ENCODE data around the gene STEAP1.
"Not testable (repeated sequence)": the region's sequence is repeated elsewhere in the genome, so short reads cannot be mapped to it uniquely, and the experiment has no call there.

STEAP1 gene

GRCh38 chr7:90153943-90154771 lies at the start of gene STEAP1:
Gene STEAP1, plus strand, starts transcription at chr7:90154469. Its CDS starts 5,320 bp downstream, at chr7:90159789.
- peaks cover 13% of the 10 kb centered on the region for H3K27me3 ChIP-seq (ENCODE audit: control insufficient read depth, insufficient read depth, low read length)
- H3K9me3 ChIP-seq (ENCODE audit: control insufficient read depth, low read depth, low read length); H3K4me1 ChIP-seq (ENCODE audit: control insufficient read depth, low read depth, low read length); H3K27ac ChIP-seq (ENCODE audit: low read length); H3K36me3 ChIP-seq (ENCODE audit: control insufficient read depth, low read depth, low read length): not testable (repeated sequence)
- peak within 1 kb of the TSS; percentile 71 for H3K4me3 ChIP-seq (ENCODE audit: low read length)
- H3K9ac ChIP-seq (ENCODE audit: low read length) = peak within 1 kb of the TSS; percentile 42

- H3K36me3 ChIP-seq (ENCODE audit: control insufficient read depth, low read depth, low read length); H3K9me3 ChIP-seq (ENCODE audit: control insufficient read depth, low read depth, low read length); H3K4me3 ChIP-seq (ENCODE audit: low read length); H3K27ac ChIP-seq (ENCODE audit: low read length); H3K9ac ChIP-seq (ENCODE audit: low read length); H3K4me1 ChIP-seq (ENCODE audit: control insufficient read depth, low read depth, low read length): not testable (repeated sequence)
- peaks cover 24% of the 10 kb centered on the region for H3K27me3 ChIP-seq (ENCODE audit: control insufficient read depth, insufficient read depth, low read length)
These were observed 39.3 kb upstream of the STEAP1 start for GRCh38 chr7:90114972-90115371.

- peaks cover 27% of the 10 kb centered on the region for H3K27me3 ChIP-seq (ENCODE audit: control insufficient read depth, insufficient read depth, low read length)
- not testable (repeated sequence) for H3K9me3 ChIP-seq (ENCODE audit: control insufficient read depth, low read depth, low read length); H3K36me3 ChIP-seq (ENCODE audit: control insufficient read depth, low read depth, low read length); H3K4me1 ChIP-seq (ENCODE audit: control insufficient read depth, low read depth, low read length); H3K27ac ChIP-seq (ENCODE audit: low read length); H3K9ac ChIP-seq (ENCODE audit: low read length)
- peak overlapping the region; percentile 66 for H3K4me3 ChIP-seq (ENCODE audit: low read length)
These were observed 35.6 kb upstream of the STEAP1 start for GRCh38 chr7:90118551-90119177.

DNA sequence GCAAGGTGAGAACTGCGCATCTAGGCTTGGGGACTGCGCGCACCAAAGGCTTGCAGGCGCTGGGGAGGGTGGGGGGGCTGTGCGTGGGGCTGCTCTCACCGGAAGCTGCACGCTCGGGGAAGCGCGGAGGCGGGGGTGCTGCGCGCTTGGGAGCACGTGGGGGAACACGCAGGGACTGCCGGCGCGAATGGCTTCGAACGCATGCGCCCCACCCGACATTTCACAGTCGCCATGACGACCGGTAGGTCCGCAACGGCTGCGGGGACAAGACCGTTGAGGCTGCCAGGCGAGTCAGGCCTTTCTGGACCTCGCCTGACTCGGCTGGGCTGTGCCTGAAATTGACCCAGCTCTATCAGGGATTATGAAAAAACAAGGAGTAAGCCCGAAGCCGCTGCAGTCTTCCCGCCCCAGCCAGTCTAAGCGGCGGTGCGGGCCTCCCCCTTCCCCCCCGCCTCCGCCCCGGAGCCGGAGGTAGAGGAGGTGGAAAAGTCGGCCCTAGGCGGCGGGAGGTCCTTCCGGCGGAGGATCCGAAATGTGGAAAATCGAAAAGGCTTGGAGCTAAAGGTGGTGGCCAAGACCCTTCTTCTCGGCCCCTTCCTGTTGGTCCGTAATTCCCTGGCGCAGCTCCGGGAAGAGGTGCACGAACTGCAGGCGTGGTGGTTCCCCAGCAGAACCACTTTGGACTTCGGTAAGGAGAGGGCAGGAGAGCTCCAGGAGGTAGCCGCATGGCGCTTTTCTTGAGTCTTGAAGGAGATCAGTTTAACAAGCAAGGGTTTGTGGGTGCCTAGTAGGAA lies 34.9 kb upstream of the STEAP1 start:
- Histone ChIP-seq H3K36me3 (ENCODE audit: control insufficient read depth, low read depth, low read length) (no peaks in the 10 kb centered on the region), H3K9ac (ENCODE audit: low read length) (peak overlapping the region; percentile 36), H3K27ac (ENCODE audit: low read length) (no peak overlapping the region), H3K4me1 (ENCODE audit: control insufficient read depth, low read depth, low read length) (no peaks in the 10 kb centered on the region), H3K4me3 (ENCODE audit: low read length) (peak overlapping the region; percentile 66), H3K9me3 (ENCODE audit: control insufficient read depth, low read depth, low read length) (no peaks in the 10 kb centered on the region), H3K27me3 (ENCODE audit: control insufficient read depth, insufficient read depth, low read length) (peaks cover 27% of the 10 kb centered on the region)

DNA sequence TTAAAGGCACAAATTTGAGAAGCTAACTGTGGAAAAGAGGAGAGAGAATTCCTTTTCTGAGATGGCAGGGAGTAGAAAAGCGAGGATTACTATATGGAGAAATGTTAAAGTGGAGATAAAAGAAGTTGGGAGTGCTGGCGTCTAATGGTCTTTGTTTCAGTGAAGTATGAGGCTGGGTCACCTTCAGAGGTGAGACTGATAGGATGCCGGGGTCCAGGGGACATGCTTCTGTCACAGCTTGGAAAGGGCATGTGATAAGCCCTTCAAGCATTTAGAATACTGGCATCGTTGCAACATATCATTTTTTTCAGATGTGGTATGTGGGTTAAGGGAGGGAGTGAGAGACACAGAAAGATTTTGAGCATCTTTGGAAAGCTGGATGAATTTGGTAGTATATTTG lies 34.1 kb upstream of the STEAP1 start:
- Histone ChIP-seq H3K27me3 (ENCODE audit: control insufficient read depth, insufficient read depth, low read length) (peaks cover 27% of the 10 kb centered on the region), H3K4me3 (ENCODE audit: low read length) (peak overlapping the region; percentile 66)
- H3K4me1 ChIP-seq (ENCODE audit: control insufficient read depth, low read depth, low read length); H3K9me3 ChIP-seq (ENCODE audit: control insufficient read depth, low read depth, low read length); H3K27ac ChIP-seq (ENCODE audit: low read length); H3K36me3 ChIP-seq (ENCODE audit: control insufficient read depth, low read depth, low read length); H3K9ac ChIP-seq (ENCODE audit: low read length): not testable (repeated sequence)

- not testable (repeated sequence) for H3K4me3 ChIP-seq (ENCODE audit: low read length); H3K4me1 ChIP-seq (ENCODE audit: control insufficient read depth, low read depth, low read length); H3K9ac ChIP-seq (ENCODE audit: low read length); H3K27me3 ChIP-seq (ENCODE audit: control insufficient read depth, insufficient read depth, low read length); H3K36me3 ChIP-seq (ENCODE audit: control insufficient read depth, low read depth, low read length); H3K27ac ChIP-seq (ENCODE audit: low read length); H3K9me3 ChIP-seq (ENCODE audit: control insufficient read depth, low read depth, low read length)
These were observed 22.5 kb upstream of the STEAP1 start for GRCh38 chr7:90131746-90132145.

DNA sequence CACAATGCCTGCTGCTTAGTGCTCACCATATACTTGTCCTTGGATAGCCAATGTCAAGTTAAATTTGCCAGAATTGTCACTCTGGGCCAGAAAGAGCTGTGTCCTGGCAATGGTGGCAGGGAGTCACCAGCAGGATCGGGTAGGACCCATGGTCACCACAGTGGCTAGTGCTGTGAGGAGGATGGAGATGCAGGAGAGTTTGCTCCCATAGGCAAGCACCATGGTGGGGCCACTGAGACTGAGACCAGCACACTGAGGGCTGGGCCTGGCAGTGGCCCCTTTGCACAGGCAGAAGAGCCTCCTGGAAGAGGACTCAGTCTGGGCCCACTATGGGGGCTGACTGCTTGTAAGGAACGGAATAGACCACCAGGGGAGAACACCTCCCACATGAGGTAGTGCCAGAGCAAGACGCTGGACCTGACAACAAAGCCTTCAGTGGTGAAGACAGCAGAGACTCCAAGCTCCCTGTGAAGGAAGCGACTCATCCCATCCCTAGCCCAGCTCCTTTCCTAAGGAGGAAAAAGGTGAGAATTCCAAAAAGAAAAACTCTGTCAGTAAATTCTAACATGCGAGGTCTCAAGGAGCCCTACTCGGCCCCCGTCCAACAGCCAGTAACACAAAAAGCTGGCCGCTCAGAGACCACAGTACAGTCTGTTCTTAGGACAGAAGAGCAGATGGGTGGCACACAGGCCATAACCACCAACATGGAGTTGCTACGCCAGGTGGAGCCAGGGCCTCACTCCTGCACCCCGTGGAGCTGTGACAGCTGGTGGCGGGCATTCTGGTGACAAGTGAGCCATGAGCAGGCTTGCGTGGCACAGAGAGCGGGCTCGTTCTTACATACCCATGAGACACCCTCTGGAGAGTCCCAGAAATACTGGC lies 6.9 kb upstream of the STEAP1 start:
- H3K9me3 ChIP-seq (ENCODE audit: control insufficient read depth, low read depth, low read length); H3K9ac ChIP-seq (ENCODE audit: low read length); H3K4me3 ChIP-seq (ENCODE audit: low read length); H3K27ac ChIP-seq (ENCODE audit: low read length); H3K27me3 ChIP-seq (ENCODE audit: control insufficient read depth, insufficient read depth, low read length); H3K4me1 ChIP-seq (ENCODE audit: control insufficient read depth, low read depth, low read length); H3K36me3 ChIP-seq (ENCODE audit: control insufficient read depth, low read depth, low read length): not testable (repeated sequence)

DNA sequence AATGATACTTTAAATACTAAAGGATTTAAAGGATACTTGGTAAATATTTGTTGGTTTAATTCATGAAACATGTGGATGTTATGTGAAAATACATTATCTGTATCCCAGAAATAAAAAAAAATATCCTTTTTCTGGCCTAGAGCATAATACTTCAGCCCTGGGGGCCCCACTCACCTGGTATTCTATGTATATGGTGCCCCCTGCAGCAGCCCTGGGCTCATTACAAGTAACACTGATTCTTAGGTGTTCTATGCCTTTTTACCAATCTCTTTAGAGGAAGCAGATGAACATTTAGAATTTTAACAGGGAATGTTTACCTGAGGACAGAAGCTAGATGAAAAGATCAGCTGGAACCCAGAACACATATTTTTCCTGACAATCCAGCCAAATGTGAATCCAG lies 4.8 kb upstream of the STEAP1 start:
- H3K9ac ChIP-seq (ENCODE audit: low read length); H3K27me3 ChIP-seq (ENCODE audit: control insufficient read depth, insufficient read depth, low read length); H3K4me1 ChIP-seq (ENCODE audit: control insufficient read depth, low read depth, low read length); H3K27ac ChIP-seq (ENCODE audit: low read length); H3K4me3 ChIP-seq (ENCODE audit: low read length); H3K9me3 ChIP-seq (ENCODE audit: control insufficient read depth, low read depth, low read length); H3K36me3 ChIP-seq (ENCODE audit: control insufficient read depth, low read depth, low read length): not testable (repeated sequence)

DNA sequence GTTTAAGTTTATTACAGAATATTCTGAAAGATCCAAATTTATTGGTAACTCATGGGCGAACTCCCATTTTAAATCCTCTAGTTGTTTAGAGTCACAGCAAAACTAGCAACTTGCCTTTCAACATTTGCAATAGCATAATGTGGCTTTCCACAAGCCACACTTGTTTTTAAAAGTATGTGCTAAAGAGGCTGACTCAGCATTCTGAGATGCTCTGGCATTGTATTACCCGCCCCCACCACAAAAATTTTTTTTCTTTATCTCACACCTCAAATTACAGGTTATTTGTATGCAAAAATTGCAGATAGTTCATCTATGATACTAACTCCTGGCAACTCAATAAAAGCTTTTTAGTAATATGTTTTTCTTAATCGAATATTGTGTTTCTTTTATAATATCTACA lies 2.4 kb upstream of the STEAP1 start:
- H3K27ac ChIP-seq (ENCODE audit: low read length); H3K36me3 ChIP-seq (ENCODE audit: control insufficient read depth, low read depth, low read length); H3K9me3 ChIP-seq (ENCODE audit: control insufficient read depth, low read depth, low read length); H3K9ac ChIP-seq (ENCODE audit: low read length); H3K4me3 ChIP-seq (ENCODE audit: low read length); H3K4me1 ChIP-seq (ENCODE audit: control insufficient read depth, low read depth, low read length): not testable (repeated sequence)
- peaks cover 13% of the 10 kb centered on the region for H3K27me3 ChIP-seq (ENCODE audit: control insufficient read depth, insufficient read depth, low read length)

- H3K36me3 ChIP-seq (ENCODE audit: control insufficient read depth, low read depth, low read length); H3K4me3 ChIP-seq (ENCODE audit: low read length); H3K9ac ChIP-seq (ENCODE audit: low read length); H3K27ac ChIP-seq (ENCODE audit: low read length); H3K9me3 ChIP-seq (ENCODE audit: control insufficient read depth, low read depth, low read length); H3K4me1 ChIP-seq (ENCODE audit: control insufficient read depth, low read depth, low read length): not testable (repeated sequence)
- H3K27me3 ChIP-seq (ENCODE audit: control insufficient read depth, insufficient read depth, low read length) = peaks cover 13% of the 10 kb centered on the region
These were observed 1.5 kb upstream of the STEAP1 start for GRCh38 chr7:90152642-90153253.

DNA sequence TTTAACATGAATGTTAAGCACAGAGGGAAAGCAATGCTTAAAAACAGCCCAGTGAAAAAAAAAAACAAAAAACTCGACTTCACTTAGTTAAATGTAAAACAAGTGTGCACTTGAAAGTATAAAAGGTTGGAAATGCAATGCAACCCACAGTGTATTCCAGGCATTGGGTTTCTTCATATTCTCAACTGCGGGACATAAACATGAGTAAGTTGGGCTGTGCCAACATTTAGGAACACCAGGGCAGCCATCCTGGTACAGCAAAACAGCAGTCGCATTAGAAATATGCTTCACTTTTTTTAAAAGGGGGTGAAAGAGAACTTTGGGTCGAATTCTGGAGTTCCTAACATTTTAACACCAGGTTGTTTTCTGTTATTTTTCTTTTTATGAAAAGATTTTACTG lies 937 bp downstream of the STEAP1 start:
- Histone ChIP-seq H3K36me3 (ENCODE audit: control insufficient read depth, low read depth, low read length) (no peaks in the 10 kb centered on the region), H3K9me3 (ENCODE audit: control insufficient read depth, low read depth, low read length) (no peaks in the 10 kb centered on the region), H3K4me3 (ENCODE audit: low read length) (no peak overlapping the region), H3K4me1 (ENCODE audit: control insufficient read depth, low read depth, low read length) (no peaks in the 10 kb centered on the region), H3K27me3 (ENCODE audit: control insufficient read depth, insufficient read depth, low read length) (peaks cover 13% of the 10 kb centered on the region), H3K9ac (ENCODE audit: low read length) (no peak overlapping the region), H3K27ac (ENCODE audit: low read length) (no peak overlapping the region)
